HEK293 (cell line): ENCODE data around the gene SEMA3A.

Experiments used
- CTCF ChIA-PET: fragments of 350-600 bp; formaldehyde crosslinking; extraction: SDS; loops from one replicate; lab custom pipeline; 2021; ENCODE audit warnings: antibody characterized with exemption; lab: Yijun Ruan, JAX
- POLR2A ChIA-PET: fragments of 300-600 bp; formaldehyde crosslinking; extraction: SDS; loops from one replicate; lab custom pipeline; 2020; ENCODE audit warnings: antibody characterized with exemption, inconsistent platforms; lab: Yijun Ruan, JAX
- H3K27ac ChIP-seq: fragments of 200-500 bp; sonication (Bioruptor generic); 2 replicates; pipeline ENCODE4 v1.5.1; 2014; ENCODE audit warnings: low read depth, low read length, control low read depth, inconsistent platforms; ENCODE audit errors: extremely low read depth
- H3K36me3 ChIP-seq, 2 experiments: fragments of 200-500 bp in 1 of 2; sonication (Bioruptor generic) in 1 of 2; 1 replicate in 1 of 2; 2 replicates in 1 of 2; pipeline ENCODE4 v1.5.1; 2014 to 2017; ENCODE audit warnings: inconsistent platforms in 2 of 2, low read length in 2 of 2; ENCODE audit not compliant: control insufficient read depth in 2 of 2, insufficient read depth in 1 of 2
- H3K4me1 ChIP-seq: fragments of 200-500 bp; sonication (Bioruptor generic); 2 replicates; pipeline ENCODE4 v1.5.1; 2014; ENCODE audit warnings: mild to moderate bottlenecking, low read length, inconsistent platforms; ENCODE audit not compliant: control insufficient read depth, insufficient read depth
- H3K4me3 ChIP-seq: 2 replicates; pipeline ENCODE4 v1.5.1; 2011; ENCODE audit warnings: low read depth, mild to moderate bottlenecking, control low read depth, low read length, moderate library complexity
- H3K9me3 ChIP-seq: fragments of 200-500 bp; sonication (Bioruptor generic); 2 replicates; pipeline ENCODE4 v1.5.1; 2014; ENCODE audit warnings: low read depth, low read length, inconsistent platforms; ENCODE audit not compliant: control insufficient read depth, insufficient read depth
- BCL11B ChIP-seq: fragments of 450-650 bp; formaldehyde crosslinking; IDR thresholded peaks from 2 replicates; pipeline ENCODE4 v1.5.1; 2016; ENCODE audit warnings: low read depth, missing biosample characterization, missing genetic modification characterization
- MEIS1 ChIP-seq: sonication (generic); formaldehyde crosslinking; IDR thresholded peaks from 2 replicates; pipeline ENCODE4 v1.8.1; 2022; ENCODE audit warnings: missing genetic modification reagents, mild to moderate bottlenecking, borderline replicate concordance
- MYNN ChIP-seq: fragments of 450-650 bp; formaldehyde crosslinking; IDR thresholded peaks from 2 replicates; pipeline ENCODE4 v1.5.1; 2016; ENCODE audit warnings: missing biosample characterization, missing genetic modification characterization, borderline replicate concordance
- ZBTB1 ChIP-seq: fragments of 450-650 bp; formaldehyde crosslinking; IDR thresholded peaks from 2 replicates; pipeline ENCODE4 v1.5.1; 2016; ENCODE audit warnings: missing biosample characterization, missing genetic modification characterization
- ZBTB17 ChIP-seq: fragments of 450-650 bp; formaldehyde crosslinking; IDR thresholded peaks from 2 replicates; pipeline ENCODE4 v1.5.1; 2016; ENCODE audit warnings: missing biosample characterization, missing genetic modification characterization
- ZBTB21 ChIP-seq: fragments of 450-650 bp; formaldehyde crosslinking; IDR thresholded peaks from 2 replicates; pipeline ENCODE4 v1.5.1; 2017; ENCODE audit warnings: missing biosample characterization, missing genetic modification characterization
- ZBTB48 ChIP-seq: fragments of 450-650 bp; formaldehyde crosslinking; IDR thresholded peaks from 2 replicates; pipeline ENCODE4 v1.5.1; 2016; ENCODE audit warnings: missing biosample characterization, missing genetic modification characterization
- ZBTB7A ChIP-seq: fragments of 450-650 bp; formaldehyde crosslinking; IDR thresholded peaks from 2 replicates; pipeline ENCODE4 v1.5.1; 2016; ENCODE audit warnings: low read depth, missing biosample characterization, missing genetic modification characterization
- ZEB2 ChIP-seq: fragments of 450-650 bp; formaldehyde crosslinking; IDR thresholded peaks from 2 replicates; pipeline ENCODE4 v1.5.1; 2016; ENCODE audit warnings: missing biosample characterization, missing genetic modification characterization
- ZIC2 ChIP-seq: fragments of 450-650 bp; formaldehyde crosslinking; IDR thresholded peaks from 2 replicates; pipeline ENCODE4 v1.5.1; 2016; ENCODE audit warnings: missing biosample characterization, missing genetic modification characterization
- ZNF114 ChIP-seq: fragments of 450-650 bp; formaldehyde crosslinking; IDR thresholded peaks from 2 replicates; pipeline ENCODE4 v1.5.0; 2017; ENCODE audit warnings: missing biosample characterization, missing genetic modification characterization
- ZNF121 ChIP-seq: fragments of 450-650 bp; formaldehyde crosslinking; IDR thresholded peaks from 2 replicates; pipeline ENCODE4 v1.5.1; 2016; ENCODE audit warnings: missing biosample characterization, missing genetic modification characterization
- ZNF133 ChIP-seq: fragments of 450-650 bp; formaldehyde crosslinking; IDR thresholded peaks from 2 replicates; pipeline ENCODE4 v1.5.1; 2016; ENCODE audit warnings: missing biosample characterization, missing genetic modification characterization
- ZNF211 ChIP-seq: fragments of 450-650 bp; formaldehyde crosslinking; IDR thresholded peaks from 2 replicates; pipeline ENCODE4 v1.5.1; 2016; ENCODE audit warnings: low read depth, missing biosample characterization, missing genetic modification characterization
- ZNF239 ChIP-seq: fragments of 450-650 bp; formaldehyde crosslinking; IDR thresholded peaks from 2 replicates; pipeline ENCODE4 v1.5.1; 2016; ENCODE audit warnings: missing biosample characterization, missing genetic modification characterization
- ZNF426 ChIP-seq: fragments of 450-650 bp; formaldehyde crosslinking; IDR thresholded peaks from 2 replicates; pipeline ENCODE4 v1.5.1; 2017; ENCODE audit warnings: missing biosample characterization, missing genetic modification characterization, mild to moderate bottlenecking, inconsistent platforms, moderate library complexity
- ZNF510 ChIP-seq: fragments of 450-650 bp; formaldehyde crosslinking; IDR thresholded peaks from 2 replicates; pipeline ENCODE4 v1.5.1; 2018; ENCODE audit warnings: mild to moderate bottlenecking, missing genetic modification characterization, missing biosample characterization; ENCODE audit not compliant: insufficient replicate concordance
- ZNF521 ChIP-seq: fragments of 450-650 bp; formaldehyde crosslinking; IDR thresholded peaks from 2 replicates; pipeline ENCODE4 v1.5.1; 2017; ENCODE audit warnings: missing biosample characterization, mild to moderate bottlenecking, missing genetic modification characterization
- ZNF558 ChIP-seq: fragments of 450-650 bp; formaldehyde crosslinking; IDR thresholded peaks from 2 replicates; pipeline ENCODE4 v1.5.1; 2016; ENCODE audit warnings: missing biosample characterization, missing genetic modification characterization
- ZNF747 ChIP-seq: fragments of 450-650 bp; formaldehyde crosslinking; IDR thresholded peaks from 2 replicates; pipeline ENCODE4 v1.5.1; 2016; ENCODE audit warnings: missing biosample characterization, missing genetic modification characterization
- TF ChIP-seq, protein P1 (sequence below): fragments of 450-650 bp; formaldehyde crosslinking; IDR thresholded peaks from 2 replicates; pipeline ENCODE4 v1.5.0; 2017; ENCODE audit warnings: missing biosample characterization, missing genetic modification characterization, borderline replicate concordance
- TF ChIP-seq, protein P2 (sequence below): fragments of 450-650 bp; formaldehyde crosslinking; IDR thresholded peaks from 2 replicates; pipeline ENCODE4 v1.5.1; 2016; ENCODE audit warnings: missing biosample characterization, missing genetic modification characterization
- TF ChIP-seq, protein P3 (sequence below): IDR thresholded peaks from 2 replicates; pipeline ENCODE4 v1.6.1; 2011; ENCODE audit warnings: mild to moderate bottlenecking, low read depth, low read length, borderline replicate concordance
- TF ChIP-seq, protein P4 (sequence below): fragments of 450-650 bp; formaldehyde crosslinking; IDR thresholded peaks from 2 replicates; pipeline ENCODE4 v1.5.1; 2016; ENCODE audit warnings: missing biosample characterization, missing genetic modification characterization
- TF ChIP-seq, protein P5 (sequence below): fragments of 450-650 bp; formaldehyde crosslinking; IDR thresholded peaks from 2 replicates; pipeline ENCODE4; 2016; ENCODE audit warnings: missing biosample characterization, missing genetic modification characterization

The SEMA3A gene

DNA sequence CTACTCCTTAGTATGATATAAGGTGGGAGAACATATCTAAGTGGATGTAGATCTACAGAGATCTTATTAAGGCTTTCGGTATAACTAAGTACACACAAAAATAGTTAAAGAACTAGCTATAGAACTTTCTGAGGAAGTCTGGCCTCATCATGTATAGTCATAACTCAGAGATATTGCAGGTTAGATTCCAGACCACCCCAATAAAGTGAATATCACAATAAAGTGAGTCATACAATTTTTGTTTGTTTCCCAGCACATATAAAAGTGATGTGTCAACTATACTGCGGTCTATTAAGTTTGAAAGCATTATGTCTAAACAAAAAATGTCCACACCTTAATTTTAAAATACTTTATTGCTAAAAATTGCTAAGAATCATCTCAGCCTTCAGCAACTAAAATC, 24.7 kb upstream of the SEMA3A start:
- H3K4me3 ChIP-seq = no peak overlapping the region
- H3K36me3 ChIP-seq = no peaks in the 10 kb centered on the region
- no peak for TF ChIP-seq ZNF133 (tag by site-specific recombination)
- no peak for TF ChIP-seq ZNF747 (tag by site-specific recombination)
- no peak for TF ChIP-seq ZNF114 (tag by site-specific recombination)
- TF ChIP-seq ZBTB48 (tag by site-specific recombination) = no peak
- TF ChIP-seq BCL11B (tag by site-specific recombination) = no peak
- no peak for TF ChIP-seq ZNF121
- TF ChIP-seq MEIS1 (CRISPR knock-in tag) = no peak
- TF ChIP-seq, protein P1, sequence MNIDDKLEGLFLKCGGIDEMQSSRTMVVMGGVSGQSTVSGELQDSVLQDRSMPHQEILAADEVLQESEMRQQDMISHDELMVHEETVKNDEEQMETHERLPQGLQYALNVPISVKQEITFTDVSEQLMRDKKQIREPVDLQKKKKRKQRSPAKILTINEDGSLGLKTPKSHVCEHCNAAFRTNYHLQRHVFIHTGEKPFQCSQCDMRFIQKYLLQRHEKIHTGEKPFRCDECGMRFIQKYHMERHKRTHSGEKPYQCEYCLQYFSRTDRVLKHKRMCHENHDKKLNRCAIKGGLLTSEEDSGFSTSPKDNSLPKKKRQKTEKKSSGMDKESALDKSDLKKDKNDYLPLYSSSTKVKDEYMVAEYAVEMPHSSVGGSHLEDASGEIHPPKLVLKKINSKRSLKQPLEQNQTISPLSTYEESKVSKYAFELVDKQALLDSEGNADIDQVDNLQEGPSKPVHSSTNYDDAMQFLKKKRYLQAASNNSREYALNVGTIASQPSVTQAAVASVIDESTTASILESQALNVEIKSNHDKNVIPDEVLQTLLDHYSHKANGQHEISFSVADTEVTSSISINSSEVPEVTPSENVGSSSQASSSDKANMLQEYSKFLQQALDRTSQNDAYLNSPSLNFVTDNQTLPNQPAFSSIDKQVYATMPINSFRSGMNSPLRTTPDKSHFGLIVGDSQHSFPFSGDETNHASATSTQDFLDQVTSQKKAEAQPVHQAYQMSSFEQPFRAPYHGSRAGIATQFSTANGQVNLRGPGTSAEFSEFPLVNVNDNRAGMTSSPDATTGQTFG (tag by site-specific recombination) = no peak
- TF ChIP-seq ZBTB17 (tag by site-specific recombination) = no peak
- no peak for TF ChIP-seq ZBTB1 (tag by site-specific recombination)
- no peak for TF ChIP-seq MYNN (tag by site-specific recombination)
- TF ChIP-seq ZIC2 (tag by site-specific recombination) = no peak
- TF ChIP-seq, protein P2, sequence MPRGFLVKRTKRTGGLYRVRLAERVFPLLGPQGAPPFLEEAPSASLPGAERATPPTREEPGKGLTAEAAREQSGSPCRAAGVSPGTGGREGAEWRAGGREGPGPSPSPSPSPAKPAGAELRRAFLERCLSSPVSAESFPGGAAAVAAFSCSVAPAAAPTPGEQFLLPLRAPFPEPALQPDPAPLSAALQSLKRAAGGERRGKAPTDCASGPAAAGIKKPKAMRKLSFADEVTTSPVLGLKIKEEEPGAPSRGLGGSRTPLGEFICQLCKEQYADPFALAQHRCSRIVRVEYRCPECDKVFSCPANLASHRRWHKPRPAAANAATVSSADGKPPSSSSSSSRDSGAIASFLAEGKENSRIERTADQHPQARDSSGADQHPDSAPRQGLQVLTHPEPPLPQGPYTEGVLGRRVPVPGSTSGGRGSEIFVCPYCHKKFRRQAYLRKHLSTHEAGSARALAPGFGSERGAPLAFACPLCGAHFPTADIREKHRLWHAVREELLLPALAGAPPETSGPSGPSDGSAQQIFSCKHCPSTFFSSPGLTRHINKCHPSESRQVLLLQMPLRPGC (tag by site-specific recombination) = no peak
- TF ChIP-seq, protein P3, sequence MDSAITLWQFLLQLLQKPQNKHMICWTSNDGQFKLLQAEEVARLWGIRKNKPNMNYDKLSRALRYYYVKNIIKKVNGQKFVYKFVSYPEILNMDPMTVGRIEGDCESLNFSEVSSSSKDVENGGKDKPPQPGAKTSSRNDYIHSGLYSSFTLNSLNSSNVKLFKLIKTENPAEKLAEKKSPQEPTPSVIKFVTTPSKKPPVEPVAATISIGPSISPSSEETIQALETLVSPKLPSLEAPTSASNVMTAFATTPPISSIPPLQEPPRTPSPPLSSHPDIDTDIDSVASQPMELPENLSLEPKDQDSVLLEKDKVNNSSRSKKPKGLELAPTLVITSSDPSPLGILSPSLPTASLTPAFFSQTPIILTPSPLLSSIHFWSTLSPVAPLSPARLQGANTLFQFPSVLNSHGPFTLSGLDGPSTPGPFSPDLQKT = no peak
- no peak for TF ChIP-seq ZNF426 (tag by site-specific recombination)
- no peak for TF ChIP-seq ZEB2
- no peak for TF ChIP-seq ZNF521 (tag by site-specific recombination)
- TF ChIP-seq ZNF239 (tag by site-specific recombination) = no peak
- H3K9me3 ChIP-seq = no peaks in the 10 kb centered on the region
- H3K27ac ChIP-seq = no peak overlapping the region
- ChIA-PET POLR2A (no interaction called here), CTCF (interaction anchor here (0.6 kb wide), 1 partner anchor 1692 kb away, joined by 3 read pairs; no protein-coding TSS in a partner anchor)
- H3K4me1 ChIP-seq = no peaks in the 10 kb centered on the region

DNA sequence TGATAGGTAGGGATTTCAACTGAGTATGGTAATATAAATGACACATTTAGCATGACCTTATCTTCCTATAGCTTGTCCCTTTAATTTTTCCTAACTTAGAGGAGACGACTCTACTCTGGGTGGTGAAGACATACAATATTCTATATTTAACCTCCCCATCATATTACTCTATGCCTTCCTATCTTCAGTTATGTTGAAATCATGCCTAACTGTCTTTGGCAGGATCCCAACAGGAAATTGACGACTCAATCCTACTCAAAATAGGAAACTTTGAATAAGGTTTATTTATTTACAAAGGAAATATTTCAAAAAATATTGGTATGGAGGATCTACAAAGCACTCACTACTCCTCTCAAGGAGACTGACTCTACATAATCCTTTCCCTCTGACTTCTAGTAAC, 24.1 kb upstream of the SEMA3A start:
- no peaks in the 10 kb centered on the region for H3K36me3 ChIP-seq
- no peak overlapping the region for H3K4me3 ChIP-seq
- H3K9me3 ChIP-seq = no peaks in the 10 kb centered on the region
- H3K4me1 ChIP-seq = no peaks in the 10 kb centered on the region
- H3K27ac ChIP-seq = no peak overlapping the region
- TF ChIP-seq ZNF558 (tag by site-specific recombination) (no peak), ZNF510 (tag by site-specific recombination) (no peak), ZBTB7A (tag by site-specific recombination) (no peak), ZNF426 (tag by site-specific recombination) (no peak), ZBTB21 (tag by site-specific recombination) (no peak), ZNF211 (no peak)
- TF ChIP-seq, protein P4, sequence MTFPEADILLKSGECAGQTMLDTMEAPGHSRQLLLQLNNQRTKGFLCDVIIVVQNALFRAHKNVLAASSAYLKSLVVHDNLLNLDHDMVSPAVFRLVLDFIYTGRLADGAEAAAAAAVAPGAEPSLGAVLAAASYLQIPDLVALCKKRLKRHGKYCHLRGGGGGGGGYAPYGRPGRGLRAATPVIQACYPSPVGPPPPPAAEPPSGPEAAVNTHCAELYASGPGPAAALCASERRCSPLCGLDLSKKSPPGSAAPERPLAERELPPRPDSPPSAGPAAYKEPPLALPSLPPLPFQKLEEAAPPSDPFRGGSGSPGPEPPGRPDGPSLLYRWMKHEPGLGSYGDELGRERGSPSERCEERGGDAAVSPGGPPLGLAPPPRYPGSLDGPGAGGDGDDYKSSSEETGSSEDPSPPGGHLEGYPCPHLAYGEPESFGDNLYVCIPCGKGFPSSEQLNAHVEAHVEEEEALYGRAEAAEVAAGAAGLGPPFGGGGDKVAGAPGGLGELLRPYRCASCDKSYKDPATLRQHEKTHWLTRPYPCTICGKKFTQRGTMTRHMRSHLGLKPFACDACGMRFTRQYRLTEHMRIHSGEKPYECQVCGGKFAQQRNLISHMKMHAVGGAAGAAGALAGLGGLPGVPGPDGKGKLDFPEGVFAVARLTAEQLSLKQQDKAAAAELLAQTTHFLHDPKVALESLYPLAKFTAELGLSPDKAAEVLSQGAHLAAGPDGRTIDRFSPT (tag by site-specific recombination) = no peak
- TF ChIP-seq, protein P5, sequence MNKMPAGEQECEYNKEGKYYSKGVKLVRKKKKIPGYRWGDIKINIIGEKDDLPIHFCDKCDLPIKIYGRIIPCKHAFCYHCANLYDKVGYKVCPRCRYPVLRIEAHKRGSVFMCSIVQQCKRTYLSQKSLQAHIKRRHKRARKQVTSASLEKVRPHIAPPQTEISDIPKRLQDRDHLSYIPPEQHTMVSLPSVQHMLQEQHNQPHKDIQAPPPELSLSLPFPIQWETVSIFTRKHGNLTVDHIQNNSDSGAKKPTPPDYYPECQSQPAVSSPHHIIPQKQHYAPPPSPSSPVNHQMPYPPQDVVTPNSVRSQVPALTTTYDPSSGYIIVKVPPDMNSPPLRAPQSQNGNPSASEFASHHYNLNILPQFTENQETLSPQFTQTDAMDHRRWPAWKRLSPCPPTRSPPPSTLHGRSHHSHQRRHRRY = no peak
- ChIA-PET POLR2A (no interaction called here), CTCF (no interaction called here)
